GM12892 (cell line): ENCODE data around the gene CX3CR1.

Source experiments
- POLR2A ChIP-seq: IDR thresholded peaks from 2 replicates; pipeline ENCODE4 v1.6.1; 2011; ENCODE audit warnings: low read depth, low read length, control low read depth
- POLR2AphosphoS5 ChIP-seq: IDR thresholded peaks from 2 replicates; pipeline ENCODE4 v1.6.1; 2011; ENCODE audit warnings: low read depth, low read length, control low read depth
- TAF1 ChIP-seq: IDR thresholded peaks from 2 replicates; pipeline ENCODE4 v1.6.1; 2011; ENCODE audit warnings: low read depth, mild to moderate bottlenecking, control low read depth, low read length, borderline replicate concordance

- no peak for TF ChIP-seq POLR2AphosphoS5
- TF ChIP-seq POLR2A, result no peak
- TF ChIP-seq TAF1, result no peak
Measured at GRCh38 chr3:39273119-39273518, 6.7 kb downstream of the CX3CR1 start.
